Stimulated activated CD8-positive, alpha-beta memory T cell treated with anti-CD3 and anti-CD28 coated beads, Interleukin-15, amount 100 ng/mL, for 4 hours (primary cell): ENCODE results near the gene LLCFC1.

Experiments
- DNase-seq, 2 donors: peaks; one replicate each; pipeline ENCODE4 v3.0.0-alpha.2; 2020; ENCODE audit warnings: low read depth in 2 of 2

The LLCFC1 gene

DNA sequence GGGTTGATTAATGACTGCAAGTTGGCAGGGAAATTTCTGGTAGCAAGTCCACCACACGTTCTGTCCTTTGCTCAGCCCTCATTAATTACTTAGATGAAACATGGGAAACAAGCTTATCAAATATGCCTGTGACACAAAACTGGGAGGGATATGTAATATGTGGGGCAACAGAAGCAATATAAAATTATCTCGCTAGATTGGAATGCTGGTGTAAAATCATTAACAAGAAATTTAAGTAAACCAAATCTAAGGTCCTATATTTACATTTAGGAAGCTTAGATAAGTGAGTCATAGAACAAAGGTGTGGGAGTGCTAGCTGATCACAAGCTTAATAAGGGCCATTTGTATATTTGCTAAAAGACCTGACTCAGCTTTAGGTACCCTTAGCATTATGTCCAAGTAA is 29.3 kb upstream of the LLCFC1 start:
- no peak for DNase-seq

DNA sequence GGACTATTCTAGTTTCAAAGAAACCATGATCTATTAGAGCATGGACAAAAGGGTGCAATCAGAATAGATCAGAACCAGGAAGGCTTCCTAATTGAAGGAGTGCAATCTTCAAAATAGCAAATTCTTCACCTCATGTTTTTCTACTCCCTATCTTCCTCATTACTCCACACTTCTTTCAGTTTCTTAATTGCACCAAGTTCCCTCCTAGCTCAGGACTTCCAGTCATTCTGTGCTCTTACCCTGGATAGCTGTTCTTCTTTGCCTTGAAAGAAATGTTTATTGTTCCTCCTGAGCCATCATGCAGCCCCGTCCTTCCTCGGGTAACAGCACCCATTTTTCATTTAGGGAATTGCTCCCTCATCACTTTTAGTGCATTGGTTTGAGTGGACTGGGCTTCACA is 28.8 kb upstream of the LLCFC1 start:
- DNase-seq = no peak

- no peak for DNase-seq
These were observed 26.2 kb upstream of the LLCFC1 start for GRCh38 chr7:142913051-142913450.

DNA sequence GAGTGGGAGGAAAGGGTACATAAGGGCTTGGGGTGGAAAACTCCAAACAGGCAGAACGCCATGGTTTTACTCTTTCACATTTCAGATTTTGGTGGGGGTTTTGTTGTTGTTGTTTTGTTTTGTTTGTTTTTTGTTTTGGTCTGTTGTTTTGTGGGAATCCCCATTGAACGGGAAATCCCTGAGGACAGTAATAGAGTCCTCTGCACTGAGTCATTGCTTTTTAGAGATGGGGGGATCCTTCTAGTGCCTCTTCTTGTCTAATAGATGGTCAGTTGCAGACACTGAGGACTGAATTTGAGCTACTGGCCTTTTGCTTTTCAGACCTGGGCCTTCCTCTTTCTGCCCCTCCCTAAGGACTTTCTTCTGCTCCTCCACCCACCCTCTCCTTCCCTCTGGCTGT is 25.7 kb upstream of the LLCFC1 start:
- DNase-seq = no peak

DNA sequence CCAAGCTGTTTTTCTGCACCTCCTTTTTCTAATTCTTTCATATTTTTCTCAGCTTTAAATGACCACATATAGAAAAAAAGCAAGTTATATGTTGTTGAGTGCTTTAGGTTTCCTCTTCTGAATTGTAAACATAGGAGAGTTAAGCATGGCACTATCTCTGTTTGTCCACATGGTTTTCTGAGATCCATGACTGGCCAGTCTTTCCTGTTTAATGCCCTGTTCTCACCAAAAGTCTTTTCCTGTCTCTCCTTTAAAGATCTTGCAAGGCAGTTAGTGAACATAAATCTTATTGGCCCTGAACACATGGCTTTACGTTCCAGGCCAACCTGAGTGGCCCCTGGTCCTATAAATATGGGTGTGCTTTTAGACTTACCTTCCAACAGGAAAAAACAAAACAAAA is 25.2 kb upstream of the LLCFC1 start:
- no peak for DNase-seq

- no peak for DNase-seq
These were observed 24.0 kb upstream of the LLCFC1 start for GRCh38 chr7:142915315-142915714.

- DNase-seq = no peak
These were observed 22.8 kb upstream of the LLCFC1 start for GRCh38 chr7:142916508-142916907.

GRCh38 chr7:142917447-142917846 is 21.8 kb upstream of the LLCFC1 start:
- DNase-seq = no peak

DNA sequence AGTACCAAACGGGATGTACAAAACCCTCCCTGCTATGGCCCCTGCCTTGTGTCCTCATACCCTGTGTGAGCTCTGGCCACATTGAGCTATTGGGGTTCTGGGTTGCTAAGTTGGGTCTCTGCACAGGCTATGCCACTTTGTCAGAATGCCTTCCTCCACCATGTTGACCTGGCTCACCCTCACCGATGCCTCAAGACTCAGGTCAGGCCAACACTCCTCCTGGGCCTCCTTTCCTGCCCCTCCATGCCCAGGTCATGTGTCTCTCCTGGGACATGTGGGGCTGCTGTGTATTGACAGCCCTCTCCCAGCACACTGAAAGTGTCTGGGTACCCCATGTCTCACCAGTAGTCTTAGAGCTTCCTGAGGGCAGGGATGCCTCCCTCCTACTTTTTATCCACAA is 20.4 kb upstream of the LLCFC1 start:
- DNase-seq = no peak

- no peak for DNase-seq
These were observed 19.6 kb upstream of the LLCFC1 start for GRCh38 chr7:142919656-142920055.

DNA sequence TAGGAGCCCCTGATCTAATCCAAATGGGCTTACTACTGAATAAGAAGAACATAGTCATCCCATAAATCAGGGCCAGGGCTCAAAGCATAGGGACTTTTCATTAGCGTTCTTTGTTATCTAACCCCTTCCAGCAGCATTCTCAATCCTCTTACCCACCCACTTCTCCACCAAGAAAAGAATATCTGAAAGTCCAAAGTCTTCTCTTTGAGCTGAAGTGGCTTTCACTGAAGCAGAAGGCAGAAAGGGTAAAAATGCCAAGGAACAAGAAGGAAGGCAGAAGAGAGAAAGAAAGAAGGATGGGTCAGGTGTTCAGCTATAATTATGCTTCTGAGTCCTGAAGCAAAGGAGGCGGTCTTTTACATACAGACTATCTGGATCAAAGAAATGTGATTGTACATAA is 15.9 kb upstream of the LLCFC1 start:
- no peak for DNase-seq

GRCh38 chr7:142925413-142925812 is 13.9 kb upstream of the LLCFC1 start:
- DNase-seq = no peak

DNA sequence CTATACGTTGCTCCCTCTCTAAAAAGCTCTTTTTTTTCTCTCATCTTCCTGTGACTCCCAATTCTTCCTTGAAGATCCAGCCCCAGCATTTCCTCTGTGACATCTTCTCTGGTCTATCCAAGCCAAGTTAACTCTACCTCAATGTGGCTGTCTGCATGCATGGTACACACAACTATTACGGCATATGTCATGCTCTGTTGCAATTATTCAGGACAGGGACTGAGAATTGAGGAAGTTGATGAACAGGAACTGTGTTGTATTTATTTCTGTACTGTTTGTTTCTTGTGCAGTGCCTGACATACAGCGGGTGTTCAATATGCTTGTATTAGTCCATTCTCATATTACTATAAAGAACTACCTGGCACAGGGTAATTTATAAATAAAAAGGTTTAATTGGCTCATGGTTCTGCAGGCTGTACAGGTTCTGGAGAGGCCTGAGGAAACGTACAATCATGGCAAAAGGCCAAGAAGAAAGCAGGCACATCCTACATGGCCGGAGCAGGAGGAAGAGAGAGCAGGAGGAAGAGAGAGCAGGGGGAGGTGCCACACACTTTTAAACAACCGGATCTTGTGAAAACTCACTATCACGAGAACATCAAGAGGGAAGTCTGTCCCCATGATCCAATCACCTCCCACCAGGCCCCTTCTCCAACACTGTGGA is 12.1 kb upstream of the LLCFC1 start:
- no peak for DNase-seq

- DNase-seq = no peak
These were observed 11.3 kb upstream of the LLCFC1 start for GRCh38 chr7:142927949-142928348.

DNA sequence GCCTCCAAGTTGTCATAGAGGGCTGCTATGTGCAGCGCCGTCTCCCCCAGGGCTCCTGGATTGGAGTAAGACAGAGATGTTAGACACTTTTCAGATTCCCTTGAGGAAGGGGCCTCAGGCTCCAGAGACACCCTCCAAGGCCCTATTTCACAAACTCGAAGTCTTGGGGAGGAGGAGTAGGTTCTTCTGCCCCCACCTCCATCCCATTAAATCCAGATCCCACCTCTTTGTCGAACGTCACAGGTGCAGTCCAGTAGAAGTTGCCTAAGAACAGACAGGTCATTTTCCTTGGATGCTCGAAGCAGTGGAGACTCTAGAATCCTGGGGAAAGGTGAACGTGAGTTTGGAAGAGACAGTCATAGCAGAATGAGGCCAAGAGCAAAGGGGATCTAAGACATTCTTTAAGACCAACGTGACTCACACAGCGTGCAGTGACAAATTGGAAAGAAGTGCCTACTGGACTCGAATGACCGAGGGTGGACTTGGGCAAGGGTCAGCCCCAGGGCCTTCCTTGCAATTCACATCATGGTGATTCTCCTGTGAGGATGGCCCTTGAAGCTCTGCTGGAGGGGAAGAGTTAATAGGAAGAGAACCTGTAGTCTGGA is 9.1 kb upstream of the LLCFC1 start:
- DNase-seq = no peak

- no peak for DNase-seq
These were observed 6.7 kb upstream of the LLCFC1 start for GRCh38 chr7:142932386-142933091.

- no peak for DNase-seq
These were observed 6.2 kb upstream of the LLCFC1 start for GRCh38 chr7:142933092-142933475.

DNA sequence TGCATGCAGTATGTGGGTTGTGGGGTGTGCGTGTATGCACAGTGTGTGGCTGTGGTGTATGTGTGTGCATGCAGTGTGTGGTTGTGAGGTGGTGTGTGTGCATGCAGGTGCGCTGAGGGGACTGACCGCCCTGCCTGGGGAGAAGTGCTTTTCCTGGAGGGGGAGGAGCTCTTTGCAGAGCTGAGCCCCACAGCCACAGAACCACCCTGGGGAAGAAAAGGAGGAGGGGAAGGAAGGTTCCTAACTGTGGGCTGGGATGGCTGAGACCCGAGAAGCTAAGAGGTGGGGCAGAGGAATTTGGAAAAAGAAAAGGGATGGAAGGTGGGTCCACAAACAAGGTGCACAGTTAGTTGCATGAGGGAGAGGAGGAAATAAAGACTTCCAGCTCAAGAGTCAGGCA is 5.7 kb upstream of the LLCFC1 start, which contains the start of gene TRPV5:
Gene TRPV5, minus strand, starts transcription at position 123 of the 400 bp plus-strand sequence. CDS start 287 bp downstream, outside the sequence.
- DNase-seq = no peak

DNA sequence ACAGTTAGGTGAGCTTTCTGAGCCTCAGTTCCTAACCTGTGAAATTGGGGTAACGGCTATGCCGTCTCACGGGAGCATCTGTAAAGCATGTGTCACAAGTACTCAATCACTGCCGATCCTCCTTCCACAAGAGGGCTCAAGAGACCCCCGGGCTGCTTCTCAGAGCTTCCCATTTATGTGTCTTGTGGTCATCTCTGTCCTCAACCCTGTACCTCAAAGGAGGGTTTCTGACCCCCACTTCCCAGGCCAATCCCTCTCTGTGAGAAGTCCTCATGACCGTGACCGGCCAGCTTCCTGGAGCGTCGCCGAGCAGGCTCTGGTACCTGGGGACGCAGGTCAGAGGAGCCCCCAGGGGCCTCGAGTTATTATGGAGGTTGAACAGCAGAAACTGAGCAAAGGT is 5.2 kb upstream of the LLCFC1 start:
- DNase-seq = no peak

DNA sequence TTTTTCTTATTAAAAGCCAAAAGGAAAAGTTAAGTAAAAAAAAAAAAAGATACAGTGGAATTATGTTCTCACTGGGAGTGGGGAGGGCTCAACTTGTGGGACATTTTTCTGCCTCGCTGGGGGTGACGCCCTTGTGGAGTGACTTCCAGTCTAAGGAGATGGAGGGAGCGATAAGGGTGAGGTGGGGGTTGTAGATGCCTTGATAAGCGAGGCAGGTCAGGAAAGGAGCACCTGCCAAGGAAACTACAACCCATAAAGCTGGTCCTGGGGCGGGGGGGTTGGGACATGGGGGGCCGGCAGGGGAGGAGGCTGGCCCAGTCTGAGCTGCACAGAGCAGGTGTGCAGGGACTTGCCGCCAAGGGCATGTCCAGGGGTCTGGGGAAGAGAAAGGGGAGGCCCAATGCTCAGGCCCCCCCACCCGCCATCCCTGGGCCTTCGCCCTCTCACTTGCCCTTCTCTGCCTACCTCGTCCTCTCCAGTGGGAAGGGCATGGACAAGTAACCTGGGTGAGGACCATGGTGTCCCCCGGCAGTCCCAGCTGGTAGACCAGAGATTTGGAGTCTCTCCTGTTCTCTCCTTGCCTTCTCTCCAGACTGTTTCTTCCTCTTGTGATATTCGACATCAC is 3.2 kb upstream of the LLCFC1 start:
- DNase-seq = no peak

DNA sequence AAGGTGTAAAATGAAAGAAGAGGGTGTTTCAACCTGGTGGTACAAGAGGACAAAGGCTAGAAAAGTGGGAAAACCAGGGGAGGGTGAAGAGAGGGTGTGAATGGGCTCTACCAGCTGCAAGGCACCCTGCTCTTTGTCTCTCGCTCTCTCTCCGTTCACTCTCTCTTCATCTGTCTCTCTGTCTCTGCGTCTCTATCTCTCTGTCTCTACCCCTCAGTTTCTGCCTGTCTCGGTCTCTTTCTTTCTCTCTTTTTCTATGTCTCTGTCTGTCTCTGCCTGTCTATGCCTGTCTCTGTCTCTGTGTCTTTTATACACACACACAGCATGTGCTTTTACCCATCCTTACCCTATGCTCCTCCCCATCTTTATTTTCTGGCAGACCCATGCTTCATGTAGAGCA is 673 bp upstream of the LLCFC1 start:
- no peak for DNase-seq

DNA sequence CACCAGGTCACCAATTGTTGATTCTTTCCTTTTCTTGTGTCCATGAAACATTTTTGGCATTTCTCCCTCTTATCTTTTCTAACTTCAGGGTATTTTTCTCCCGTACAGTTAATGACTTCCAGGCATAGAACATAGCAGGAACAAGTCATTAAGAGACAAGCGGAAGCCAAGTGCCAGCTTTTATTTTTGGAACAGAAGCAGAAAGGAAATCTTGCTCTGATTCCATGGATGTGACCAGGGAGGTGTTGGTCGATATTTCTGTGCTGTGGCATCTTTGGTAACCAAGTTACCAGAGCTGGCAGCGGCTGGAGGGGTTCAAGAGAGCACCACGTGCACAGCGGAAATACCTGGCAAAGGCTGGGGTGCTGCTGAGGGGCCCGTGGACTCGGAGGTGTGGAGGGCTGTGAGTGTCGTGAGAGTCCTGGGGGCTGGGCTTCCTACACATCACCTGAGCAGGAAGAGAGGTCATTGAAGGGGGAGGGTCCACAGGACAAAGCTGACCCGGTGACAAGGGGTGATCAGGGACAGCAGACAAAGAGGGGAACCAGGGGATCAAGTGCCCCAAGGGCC is 1.8 kb downstream of the LLCFC1 start:
- DNase-seq = no peak
